Measurements from ENCODE around the gene BAD. TPM values are rescaled to one million over a fixed set of nuclear protein-coding genes. Genes with fewer than 3 reads are reported as not detected.
A peak's percentile ranks its signal among the peaks of the same experiment; 100 is the strongest.

BAD gene
- total and polyA plus RNA-seq, 4 donors = 16.0 to 39.5 (median 30.2) TPM

DNA sequence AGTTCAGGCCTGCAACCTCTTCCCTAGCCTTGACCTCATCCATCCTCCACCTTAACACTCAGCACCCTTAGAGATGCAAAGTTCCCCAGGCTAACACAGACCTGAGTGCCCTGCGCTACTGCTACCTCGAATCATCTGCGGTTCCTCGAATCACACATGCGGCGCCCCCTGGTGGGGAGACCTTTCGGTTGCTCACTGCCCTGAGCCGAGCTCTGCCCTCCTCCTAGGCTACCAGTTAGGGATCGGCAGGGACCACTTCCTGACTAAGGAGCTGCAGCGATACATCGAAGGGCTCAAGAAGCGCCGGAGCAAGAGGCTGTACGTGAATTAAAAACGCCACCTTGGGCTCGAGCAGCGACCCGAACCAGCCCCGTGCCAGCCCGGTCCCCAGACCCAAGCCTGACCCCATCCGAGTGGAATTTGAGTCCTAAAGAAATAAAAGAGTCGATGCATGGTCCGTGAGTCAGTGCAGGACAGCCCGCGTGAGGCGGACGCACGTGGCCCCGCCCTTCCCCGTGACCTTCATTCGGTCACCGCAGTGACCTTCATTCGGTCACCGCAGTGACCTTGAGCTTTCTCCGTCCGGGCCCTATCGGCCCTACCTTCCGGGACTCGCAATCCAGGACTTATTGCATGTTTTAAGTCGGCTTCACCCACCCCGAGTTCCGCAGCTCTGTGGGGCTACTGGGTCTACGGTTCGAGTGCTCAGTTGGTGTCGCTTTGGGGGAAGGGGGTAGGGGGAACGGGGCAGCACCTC is 20.0 kb upstream of the BAD start (continued):
- TF ChIP-seq ZBTB33 (IDR thresholded peaks at IDR 0.05) = no peak
- TF ChIP-seq FOXA2 (IDR thresholded peaks at IDR 0.05) = no peak
- no peak for TF ChIP-seq HNF4G (IDR thresholded peaks at IDR 0.05)
- peak; percentile 6 for TF ChIP-seq YY1 (IDR thresholded peaks at IDR 0.05)
- TF ChIP-seq, protein P1, sequence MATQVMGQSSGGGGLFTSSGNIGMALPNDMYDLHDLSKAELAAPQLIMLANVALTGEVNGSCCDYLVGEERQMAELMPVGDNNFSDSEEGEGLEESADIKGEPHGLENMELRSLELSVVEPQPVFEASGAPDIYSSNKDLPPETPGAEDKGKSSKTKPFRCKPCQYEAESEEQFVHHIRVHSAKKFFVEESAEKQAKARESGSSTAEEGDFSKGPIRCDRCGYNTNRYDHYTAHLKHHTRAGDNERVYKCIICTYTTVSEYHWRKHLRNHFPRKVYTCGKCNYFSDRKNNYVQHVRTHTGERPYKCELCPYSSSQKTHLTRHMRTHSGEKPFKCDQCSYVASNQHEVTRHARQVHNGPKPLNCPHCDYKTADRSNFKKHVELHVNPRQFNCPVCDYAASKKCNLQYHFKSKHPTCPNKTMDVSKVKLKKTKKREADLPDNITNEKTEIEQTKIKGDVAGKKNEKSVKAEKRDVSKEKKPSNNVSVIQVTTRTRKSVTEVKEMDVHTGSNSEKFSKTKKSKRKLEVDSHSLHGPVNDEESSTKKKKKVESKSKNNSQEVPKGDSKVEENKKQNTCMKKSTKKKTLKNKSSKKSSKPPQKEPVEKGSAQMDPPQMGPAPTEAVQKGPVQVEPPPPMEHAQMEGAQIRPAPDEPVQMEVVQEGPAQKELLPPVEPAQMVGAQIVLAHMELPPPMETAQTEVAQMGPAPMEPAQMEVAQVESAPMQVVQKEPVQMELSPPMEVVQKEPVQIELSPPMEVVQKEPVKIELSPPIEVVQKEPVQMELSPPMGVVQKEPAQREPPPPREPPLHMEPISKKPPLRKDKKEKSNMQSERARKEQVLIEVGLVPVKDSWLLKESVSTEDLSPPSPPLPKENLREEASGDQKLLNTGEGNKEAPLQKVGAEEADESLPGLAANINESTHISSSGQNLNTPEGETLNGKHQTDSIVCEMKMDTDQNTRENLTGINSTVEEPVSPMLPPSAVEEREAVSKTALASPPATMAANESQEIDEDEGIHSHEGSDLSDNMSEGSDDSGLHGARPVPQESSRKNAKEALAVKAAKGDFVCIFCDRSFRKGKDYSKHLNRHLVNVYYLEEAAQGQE (IDR thresholded peaks at IDR 0.05) = peak; percentile 9
- TF ChIP-seq TAF1 (conservative IDR thresholded peaks at IDR 0.05) = peak; percentile 32

DNA sequence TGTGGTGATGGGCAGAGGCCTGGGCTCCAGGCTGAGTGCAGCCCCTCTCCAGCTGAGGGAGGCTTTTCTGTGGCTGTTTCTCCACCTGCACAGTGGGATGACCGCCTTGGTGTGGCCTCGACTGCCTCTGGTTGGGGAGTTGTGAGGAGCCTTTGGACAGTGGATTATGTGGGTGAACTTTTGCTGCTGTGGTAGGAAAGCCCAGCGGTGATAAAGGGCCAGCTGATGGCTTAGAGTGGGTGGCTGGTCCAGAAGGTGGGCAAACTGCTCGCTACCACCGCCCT is 19.5 kb upstream of the BAD start:
- Histone ChIP-seq H3K27ac (ENCODE audit: low read depth in 1 of 2, low read length in 2 of 2) (peak overlapping the region; percentile 93 to 98), H3K27me3 (ENCODE audit: control insufficient read depth in 4 of 4, insufficient read depth in 4 of 4, low read length in 3 of 4) (no peaks in the 10 kb centered on the region), H3K4me1 (ENCODE audit: control insufficient read depth in 4 of 4, insufficient read depth in 4 of 4, low read length in 3 of 4) (peaks cover 12 to 52% (median 39%) of the 10 kb centered on the region in 4 donors), H3K9me3 (ENCODE audit: control insufficient read depth in 4 of 4, low read length in 3 of 4) (no peaks in the 10 kb centered on the region), H3K9ac (ENCODE audit: low read depth in 1 of 2, low read length in 2 of 2) (peak overlapping the region; percentile 7 to 33), H3K4me3 (ENCODE audit: low read depth in 1 of 3, low read length in 3 of 3) (peak overlapping the region; percentile 43 to 60 (median 43)), H3K36me3 (ENCODE audit: control insufficient read depth in 4 of 4, insufficient read depth in 3 of 4, low read depth in 1 of 4, low read length in 3 of 4) (no peaks in the 10 kb centered on the region)
- 58% methylated on average over 5 of the region's 5 CpGs for WGBS
- DNase-seq (ENCODE audit: low spot score) = no peak
- TF ChIP-seq TAF1 (conservative IDR thresholded peaks at IDR 0.05) = no peak
- no peak for TF ChIP-seq MAX (IDR thresholded peaks at IDR 0.05)
- TF ChIP-seq RAD21 (IDR thresholded peaks at IDR 0.05) = no peak
- no peak for TF ChIP-seq GABPA (IDR thresholded peaks at IDR 0.05 in 1 of 2, conservative IDR thresholded peaks at IDR 0.05 in 1 of 2)
- TF ChIP-seq FOXA1 (IDR thresholded peaks at IDR 0.05) = no peak
- TF ChIP-seq NR2F2 (IDR thresholded peaks at IDR 0.05) = no peak
- no peak for TF ChIP-seq ZBTB33 (IDR thresholded peaks at IDR 0.05)
- TF ChIP-seq CTCF (IDR thresholded peaks at IDR 0.05; ENCODE audit: low read depth, low read length, missing input control) = no peak
- TF ChIP-seq, protein P1 (IDR thresholded peaks at IDR 0.05) = no peak
- no peak for TF ChIP-seq RXRA (IDR thresholded peaks at IDR 0.05)
- no peak for TF ChIP-seq SP1 (IDR thresholded peaks at IDR 0.05)
- TF ChIP-seq FOXA2 (IDR thresholded peaks at IDR 0.05) = no peak
- TF ChIP-seq JUND (IDR thresholded peaks at IDR 0.05) = no peak
- no peak for TF ChIP-seq HNF4G (IDR thresholded peaks at IDR 0.05)
- TF ChIP-seq HNF4A (conservative IDR thresholded peaks at IDR 0.05) = no peak
- TF ChIP-seq, protein P2, sequence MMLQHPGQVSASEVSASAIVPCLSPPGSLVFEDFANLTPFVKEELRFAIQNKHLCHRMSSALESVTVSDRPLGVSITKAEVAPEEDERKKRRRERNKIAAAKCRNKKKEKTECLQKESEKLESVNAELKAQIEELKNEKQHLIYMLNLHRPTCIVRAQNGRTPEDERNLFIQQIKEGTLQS (IDR thresholded peaks at IDR 0.05) = no peak
- no peak for TF ChIP-seq YY1 (IDR thresholded peaks at IDR 0.05)
- no peak for TF ChIP-seq EGR1 (IDR thresholded peaks at IDR 0.05; ENCODE audit: low read depth in 2 of 2)
